K562 (cell line): ENCODE data around the gene MXI1. TPM values are rescaled to one million over a fixed set of nuclear protein-coding genes. Genes with fewer than 3 reads are reported as not detected.

Source experiments
- ATF7 ChIP-seq: fragments of 450-650 bp; IDR thresholded peaks from 2 replicates; pipeline ENCODE4 v1.7.1; 2014; ENCODE audit warnings: mild to moderate bottlenecking, moderate library complexity
- CBX1 ChIP-seq: sonication (generic); IDR thresholded peaks from 2 replicates; pipeline ENCODE4 v1.6.1; 2016; ENCODE audit warnings: antibody characterized with exemption, low read depth, mild to moderate bottlenecking
- CBX5 ChIP-seq: IDR thresholded peaks from 2 replicates; pipeline ENCODE4 v1.6.1; 2014; ENCODE audit warnings: low read depth, borderline replicate concordance
- COPS2 ChIP-seq: fragments of 450-650 bp; conservative IDR thresholded peaks from 2 replicates; pipeline ENCODE4 v1.6.1; 2016; ENCODE audit warnings: mild to moderate bottlenecking, moderate library complexity
- CREB1 ChIP-seq, 2 experiments: sonication (generic) in 1 of 2; formaldehyde crosslinking in 1 of 2; IDR thresholded peaks; 2 replicates each; pipeline versions ENCODE4 v1.6.1 to v1.8.0; 2012 to 2022; ENCODE audit warnings: inconsistent platforms in 1 of 2, mild to moderate bottlenecking in 1 of 2, missing genetic modification reagents in 1 of 2, moderate library complexity in 1 of 2
- CTCF ChIP-seq, 3 experiments: IDR thresholded peaks in 2 of 3; conservative IDR thresholded peaks in 1 of 3; 2 replicates each; pipeline ENCODE4 v1.5.1; 2011 to 2012; ENCODE audit warnings: low read length in 3 of 3, mild to moderate bottlenecking in 3 of 3, control low read depth in 2 of 3, improper control_type of control experiment in 1 of 3, inconsistent platforms in 1 of 3, low read depth in 1 of 3, mixed read lengths in 1 of 3, moderate library complexity in 1 of 3; ENCODE audit not compliant: insufficient read depth in 2 of 3
- HLTF ChIP-seq: fragments of 450-650 bp; IDR thresholded peaks from 2 replicates; pipeline ENCODE4 v1.6.1; 2016
- KAT8 ChIP-seq: fragments of 450-650 bp; IDR thresholded peaks from 2 replicates; pipeline ENCODE4 v1.6.1; 2016; ENCODE audit warnings: low read depth, mild to moderate bottlenecking
- KDM5B ChIP-seq: fragments of 200-600 bp; sonication (generic); IDR thresholded peaks from 2 replicates; pipeline ENCODE4 v1.6.1; 2012; ENCODE audit warnings: low read depth, mild to moderate bottlenecking, moderate library complexity, low read length, control low read depth, inconsistent platforms; ENCODE audit not compliant: insufficient replicate concordance
- KLF16 ChIP-seq: IDR thresholded peaks from 2 replicates; pipeline ENCODE4 v1.6.1; 2016; ENCODE audit warnings: antibody characterized with exemption
- MEF2A ChIP-seq: IDR thresholded peaks from 2 replicates; pipeline ENCODE4 v1.6.1; 2011; ENCODE audit warnings: low read depth, mild to moderate bottlenecking, low read length, moderate library complexity; ENCODE audit not compliant: control insufficient read depth
- NFE2 ChIP-seq: IDR thresholded peaks from 2 replicates; pipeline ENCODE4 v1.6.1; 2014; ENCODE audit warnings: antibody characterized with exemption, low read depth
- NKRF ChIP-seq: fragments of 450-650 bp; IDR thresholded peaks from 2 replicates; pipeline ENCODE4 v1.6.1; 2016; ENCODE audit warnings: borderline replicate concordance
- NR2C2 ChIP-seq, 2 experiments: fragments of 200-800 bp in 1 of 2; sonication (Bioruptor generic) in 1 of 2; sonication (generic) in 1 of 2; formaldehyde crosslinking in 1 of 2; IDR thresholded peaks; 2 replicates each; pipeline versions ENCODE4 v1.6.1 to v1.8.0; 2016 to 2022; ENCODE audit warnings: mild to moderate bottlenecking in 1 of 2, missing compliant biosample characterization in 1 of 2, missing genetic modification characterization in 1 of 2, missing genetic modification reagents in 1 of 2
- PBX2 ChIP-seq, 2 experiments: IDR thresholded peaks in 1 of 2; conservative IDR thresholded peaks in 1 of 2; 2 replicates each; pipeline ENCODE4 v1.6.1; 2016; ENCODE audit warnings: low read depth in 2 of 2, mild to moderate bottlenecking in 1 of 2, missing compliant biosample characterization in 1 of 2, missing genetic modification characterization in 1 of 2, moderate library complexity in 1 of 2
- RHOXF2B ChIP-seq: fragments of 250-450 bp; sonication (Bioruptor Pico); conservative IDR thresholded peaks from 2 replicates; pipeline ENCODE4 v1.5.1; 2021
- SOX6 ChIP-seq: fragments of 450-650 bp; IDR thresholded peaks from 2 replicates; pipeline ENCODE4 v1.6.1; 2014; ENCODE audit warnings: mild to moderate bottlenecking
- SRSF9 ChIP-seq: fragments of 200-400 bp; formaldehyde crosslinking; IDR thresholded peaks from 2 replicates; pipeline ENCODE4 v1.6.1; 2017; ENCODE audit warnings: low read depth, low read length, borderline replicate concordance
- TAF1 ChIP-seq: IDR thresholded peaks from 2 replicates; pipeline ENCODE4 v1.6.1; 2011; ENCODE audit warnings: mild to moderate bottlenecking, low read length, moderate library complexity; ENCODE audit not compliant: insufficient read depth, control insufficient read depth, severe bottlenecking; ENCODE audit errors: extremely low read depth
- TEAD4 ChIP-seq, 2 experiments: sonication (generic) in 1 of 2; formaldehyde crosslinking in 1 of 2; IDR thresholded peaks; 2 replicates each; pipeline versions ENCODE4 v1.6.1 to v1.8.0; 2012 to 2022; ENCODE audit warnings: borderline replicate concordance in 1 of 2, inconsistent platforms in 1 of 2, low read length in 1 of 2, mild to moderate bottlenecking in 1 of 2, missing genetic modification reagents in 1 of 2
- ZNF121 ChIP-seq: sonication (generic); formaldehyde crosslinking; conservative IDR thresholded peaks from 2 replicates; pipeline ENCODE4 v1.8.0; 2022; ENCODE audit warnings: missing genetic modification reagents
- polyA plus RNA-seq, 8 experiments: library from polyadenylated mRNA; depleted of rRNA in 4 of 8; stranded (reverse) in 5 of 8; unstranded in 3 of 8; fragments of >200 nt; fragmentation: Nextera tagmentation in 2 of 8; fragmentation: Illumina TruSeq in 1 of 8; extraction: Ambion mirVana in 2 of 8; extraction: Trizol in 1 of 8; gene quantifications; 2 replicates each; pipeline versions ENCODE4 v1.2.1 to v1.2.3, GENCODE V29; 2011 to 2014; ENCODE audit warnings: inconsistent platforms in 1 of 8, missing spikeins in 1 of 8
- total RNA-seq, 7 experiments: library from RNA; depleted of rRNA in 6 of 7; stranded (reverse); fragments of >200 nt in 6 of 7; fragmentation: Illumina TruSeq in 2 of 7; extraction: Trizol in 2 of 7; gene quantifications; 2 replicates each; pipeline versions ENCODE4 v1.2.1 to v1.2.3, GENCODE V29; 2011 to 2021; ENCODE audit warnings: low replicate concordance in 1 of 7

MXI1 gene
- total and polyA plus RNA-seq, 9 of the 15 experiments (the other 6 are each of a cell fraction or from before 2014, with no cell fraction given) = 9.1 to 23.7 (median 14.8) TPM

DNA sequence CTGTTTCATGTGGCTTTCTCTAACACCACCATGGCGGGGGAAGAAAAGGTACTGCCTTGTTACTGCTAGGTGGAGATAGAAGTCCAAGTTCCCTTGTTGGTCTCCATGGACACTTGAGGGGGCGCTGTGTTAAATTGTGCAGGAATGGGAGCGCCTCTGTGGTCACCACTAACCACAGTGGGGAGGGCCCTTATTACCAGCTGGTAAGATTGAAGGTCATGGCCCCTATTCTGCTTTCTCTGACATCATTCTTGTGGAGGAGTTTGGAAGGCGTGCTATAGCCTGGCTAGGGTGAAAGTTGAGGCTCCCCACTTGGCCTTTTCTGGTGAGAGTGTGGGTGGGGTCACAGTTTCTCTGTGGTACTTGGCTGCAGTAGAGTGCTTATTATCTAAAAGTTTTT is 14.9 kb upstream of the MXI1 start (continued):
- TF ChIP-seq KDM5B (no peak), PBX2 (CRISPR knock-in tag; IDR thresholded peaks at IDR 0.05; ENCODE audit: low read depth) (no peak), PBX2 (tag; conservative IDR thresholded peaks at IDR 0.05; ENCODE audit: low read depth) (no peak), ZNF121 (CRISPR knock-in tag) (no peak), SOX6 (peak; percentile 43; the same call in 1 of the 2 replicates), SRSF9 (no peak), CREB1 (IDR thresholded peaks at IDR 0.05) (peak; percentile 52), CREB1 (CRISPR knock-in tag; IDR thresholded peaks at IDR 0.05) (peak; percentile 40; the same call in 1 of the 2 replicates), RHOXF2B (CRISPR knock-in tag) (no peak), KAT8 (no peak), NR2C2 (CRISPR knock-in tag; IDR thresholded peaks at IDR 0.05) (peak; percentile 61), NR2C2 (tag; IDR thresholded peaks at IDR 0.05) (peak; percentile 78), NFE2 (no peak), CBX1 (no peak), HLTF (no peak), MEF2A (no peak), CTCF (IDR thresholded peaks at IDR 0.05 in 2 of 3, conservative IDR thresholded peaks at IDR 0.05 in 1 of 3; ENCODE audit: insufficient read depth in 2 of 3, low read depth in 1 of 3, low read length in 3 of 3) (peak; percentile 59 to 89 (median 72)), ATF7 (peak; percentile 87), TAF1 (no peak), TEAD4 (IDR thresholded peaks at IDR 0.05; ENCODE audit: low read length) (peak; percentile 39), TEAD4 (CRISPR knock-in tag; IDR thresholded peaks at IDR 0.05; ENCODE audit: borderline replicate concordance) (no peak), COPS2 (no peak), CBX5 (no peak), KLF16 (peak; percentile 34; the same call in 1 of the 2 replicates), NKRF (no peak)
